Measurements from ENCODE around the gene PRR5L. TPM values are rescaled to one million over a fixed set of nuclear protein-coding genes. Genes with fewer than 3 reads are reported as not detected.

Gene PRR5L
- total RNA-seq, 4 donors from 2014 or later: 4.7 to 11.5 (median 6.0) TPM

- Histone ChIP-seq H3K4me1 (no peaks in the 10 kb centered on the region), H3K9me3 (no peaks in the 10 kb centered on the region), H3K27ac (peak overlapping the region in 1 of 3 donors; percentile 23), H3K27me3 (no peaks in the 10 kb centered on the region), H3K36me3 (no peaks in the 10 kb centered on the region), H3K4me3 (replicated peaks in 1 of 3) (no peak overlapping the region)
- peak in 1 of 2 donors; percentile 6 for DNase-seq
- intact Hi-C loops (cut with DNase I): no loop called here
- 51 to 65% methylated on average over 8 of the region's 8 CpGs for WGBS, 2 donors
- TF ChIP-seq POLR2A (IDR thresholded peaks at IDR 0.05): no peak
- TF ChIP-seq, protein P1, sequence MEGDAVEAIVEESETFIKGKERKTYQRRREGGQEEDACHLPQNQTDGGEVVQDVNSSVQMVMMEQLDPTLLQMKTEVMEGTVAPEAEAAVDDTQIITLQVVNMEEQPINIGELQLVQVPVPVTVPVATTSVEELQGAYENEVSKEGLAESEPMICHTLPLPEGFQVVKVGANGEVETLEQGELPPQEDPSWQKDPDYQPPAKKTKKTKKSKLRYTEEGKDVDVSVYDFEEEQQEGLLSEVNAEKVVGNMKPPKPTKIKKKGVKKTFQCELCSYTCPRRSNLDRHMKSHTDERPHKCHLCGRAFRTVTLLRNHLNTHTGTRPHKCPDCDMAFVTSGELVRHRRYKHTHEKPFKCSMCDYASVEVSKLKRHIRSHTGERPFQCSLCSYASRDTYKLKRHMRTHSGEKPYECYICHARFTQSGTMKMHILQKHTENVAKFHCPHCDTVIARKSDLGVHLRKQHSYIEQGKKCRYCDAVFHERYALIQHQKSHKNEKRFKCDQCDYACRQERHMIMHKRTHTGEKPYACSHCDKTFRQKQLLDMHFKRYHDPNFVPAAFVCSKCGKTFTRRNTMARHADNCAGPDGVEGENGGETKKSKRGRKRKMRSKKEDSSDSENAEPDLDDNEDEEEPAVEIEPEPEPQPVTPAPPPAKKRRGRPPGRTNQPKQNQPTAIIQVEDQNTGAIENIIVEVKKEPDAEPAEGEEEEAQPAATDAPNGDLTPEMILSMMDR (IDR thresholded peaks at IDR 0.05): no peak
These were observed 53.5 kb downstream of the PRR5L start for GRCh38 chr11:36349351-36350136.

DNA sequence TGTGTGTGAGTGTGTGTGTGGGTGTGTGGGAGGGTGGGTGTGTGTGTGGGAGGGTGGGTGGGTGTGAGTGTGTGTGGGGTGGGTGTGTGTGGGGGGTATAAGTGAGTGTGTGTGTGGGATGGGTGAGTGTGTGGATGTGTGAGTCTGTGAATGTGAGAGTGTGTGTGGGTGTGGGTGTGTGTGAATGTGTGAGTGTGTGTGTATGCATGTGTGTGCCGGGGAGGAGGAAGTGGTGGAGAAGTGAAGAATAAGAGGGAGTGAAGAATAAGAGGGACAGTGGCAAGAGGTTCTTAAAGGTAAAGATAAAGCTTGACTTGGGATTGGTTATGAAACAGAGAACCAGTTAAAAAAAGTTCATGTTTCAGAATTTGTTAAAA is 54.0 kb downstream of the PRR5L start:
- Histone ChIP-seq H3K36me3 (no peaks in the 10 kb centered on the region), H3K27ac (no peak overlapping the region), H3K4me1 (no peaks in the 10 kb centered on the region), H3K4me3 (replicated peaks in 1 of 3) (no peak overlapping the region), H3K27me3 (no peaks in the 10 kb centered on the region), H3K9me3 (no peaks in the 10 kb centered on the region)
- TF ChIP-seq POLR2A (IDR thresholded peaks at IDR 0.05): no peak
- TF ChIP-seq, protein P1 (IDR thresholded peaks at IDR 0.05): no peak
- 57 to 63% methylated on average over 1 of the region's 1 CpG for WGBS, 2 donors
- intact Hi-C loops (cut with DNase I): no loop called here
- DNase-seq: no peak

DNA sequence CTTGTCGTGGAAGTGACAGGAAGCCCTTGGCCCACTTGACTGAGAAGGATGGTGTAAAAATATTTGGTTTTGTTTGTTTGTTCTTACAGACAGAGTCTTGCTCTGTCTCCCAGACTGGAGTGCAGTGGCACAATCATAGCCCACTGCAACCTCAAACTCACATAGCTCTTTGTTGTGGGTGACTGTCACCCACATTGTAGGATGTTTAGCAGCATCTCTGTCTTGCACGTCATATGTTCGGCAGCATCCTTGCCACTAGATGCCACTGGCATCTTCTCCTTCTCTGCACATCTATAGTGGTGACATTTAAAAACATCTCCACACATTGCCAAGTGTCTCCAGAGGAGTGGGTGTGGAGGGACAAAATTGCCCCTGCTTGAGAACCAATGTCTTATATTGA is 56.8 kb downstream of the PRR5L start:
- Histone ChIP-seq H3K36me3 (no peaks in the 10 kb centered on the region), H3K27me3 (no peaks in the 10 kb centered on the region), H3K27ac (no peak overlapping the region), H3K4me3 (replicated peaks in 1 of 3) (no peak overlapping the region), H3K4me1 (no peaks in the 10 kb centered on the region), H3K9me3 (no peaks in the 10 kb centered on the region)
- intact Hi-C loops (cut with DNase I): no loop called here
- TF ChIP-seq POLR2A (IDR thresholded peaks at IDR 0.05): no peak
- TF ChIP-seq, protein P1 (IDR thresholded peaks at IDR 0.05): no peak
- DNase-seq: no peak
- 70 to 76% methylated on average over 3 of the region's 3 CpGs for WGBS, 2 donors

- H3K9me3 ChIP-seq: no peaks in the 10 kb centered on the region
- H3K36me3 ChIP-seq: no peaks in the 10 kb centered on the region
- H3K4me3 ChIP-seq (replicated peaks in 1 of 3): no peak overlapping the region
- intact Hi-C loops (cut with DNase I): no loop called here
- DNase-seq: no peak
- H3K27ac ChIP-seq: no peak overlapping the region
- 73 to 74% methylated on average over 6 of the region's 6 CpGs for WGBS, 2 donors
- no peaks in the 10 kb centered on the region for H3K27me3 ChIP-seq
- TF ChIP-seq POLR2A (IDR thresholded peaks at IDR 0.05): no peak
- TF ChIP-seq, protein P1 (IDR thresholded peaks at IDR 0.05): no peak
- H3K4me1 ChIP-seq: no peaks in the 10 kb centered on the region
These were observed 58.3 kb downstream of the PRR5L start for GRCh38 chr11:36354221-36355003.

GRCh38 chr11:36356201-36356600 is 60.1 kb downstream of the PRR5L start:
- intact Hi-C loops (cut with DNase I): no loop called here
- H3K27ac ChIP-seq: no peak overlapping the region
- H3K36me3 ChIP-seq: no peaks in the 10 kb centered on the region
- 82 to 90% methylated on average over 2 of the region's 2 CpGs for WGBS, 2 donors
- H3K4me1 ChIP-seq: no peaks in the 10 kb centered on the region
- DNase-seq: no peak
- TF ChIP-seq POLR2A (IDR thresholded peaks at IDR 0.05): no peak
- TF ChIP-seq, protein P1 (IDR thresholded peaks at IDR 0.05): no peak
- H3K27me3 ChIP-seq: no peaks in the 10 kb centered on the region
- H3K9me3 ChIP-seq: no peaks in the 10 kb centered on the region
- H3K4me3 ChIP-seq (replicated peaks in 1 of 3): no peak overlapping the region

All from thyroid gland (tissue), 4 donors.